Astrocyte (in vitro differentiated cells and primary cell): ENCODE results near the gene ANKRD13C. TPM values are rescaled to one million over a fixed set of nuclear protein-coding genes. Genes with fewer than 3 reads are reported as not detected.
"Not testable (repeated sequence)": the region's sequence is repeated elsewhere in the genome, so short reads cannot be mapped to it uniquely, and the experiment has no call there.

Source experiments
- DNase-seq: peaks from one replicate; pipeline ENCODE4 v3.0.0-alpha.2; 2010; ENCODE audit warnings: low read depth
- FAIRE-seq: peaks from 2 replicates; lab custom pipeline; 2011; peaks lifted over from hg19 to GRCh38; lab: Jason Lieb, UNC
- H2AFZ ChIP-seq: 2 replicates; pipeline ENCODE4 v1.6.0; 2012; ENCODE audit warnings: low read depth, low read length, inconsistent platforms
- H3K27ac ChIP-seq: 2 replicates; pipeline ENCODE4 v1.5.1; 2011; ENCODE audit warnings: low read depth, low read length, inconsistent platforms
- H3K27me3 ChIP-seq: 2 replicates; pipeline ENCODE4 v1.6.0; 2011; ENCODE audit warnings: low read length, inconsistent platforms; ENCODE audit not compliant: insufficient read depth
- H3K36me3 ChIP-seq: 2 replicates; pipeline ENCODE4 v1.5.1; 2011; ENCODE audit warnings: low read length, inconsistent platforms; ENCODE audit not compliant: insufficient read depth
- H3K4me1 ChIP-seq: 2 replicates; pipeline ENCODE4 v1.5.1; 2011; ENCODE audit warnings: low read length, inconsistent platforms; ENCODE audit not compliant: insufficient read depth
- H3K4me2 ChIP-seq: 2 replicates; pipeline ENCODE4 v1.6.0; 2012; ENCODE audit warnings: low read length, inconsistent platforms
- H3K4me3 ChIP-seq: 2 replicates; pipeline ENCODE4 v1.5.1; 2011; ENCODE audit warnings: low read depth, mild to moderate bottlenecking, low read length, inconsistent platforms; ENCODE audit not compliant: insufficient read depth
- H3K79me2 ChIP-seq: 2 replicates; pipeline ENCODE4 v1.6.0; 2012; ENCODE audit warnings: mild to moderate bottlenecking, low read length, inconsistent platforms; ENCODE audit not compliant: insufficient read depth
- H3K9ac ChIP-seq: 2 replicates; pipeline ENCODE4 v1.6.0; 2012; ENCODE audit warnings: mild to moderate bottlenecking, low read length, inconsistent platforms
- H3K9me3 ChIP-seq: 2 replicates; pipeline ENCODE4 v1.5.1; 2012; ENCODE audit warnings: low read depth, mild to moderate bottlenecking, low read length, inconsistent platforms; ENCODE audit not compliant: insufficient read depth
- H4K20me1 ChIP-seq: 2 replicates; pipeline ENCODE4 v1.6.0; 2012; ENCODE audit warnings: low read length, inconsistent platforms; ENCODE audit not compliant: insufficient read depth
- H3K27ac Mint-ChIP-seq: one replicate; pipeline ENCODE4 v1.8.0; 2021; ENCODE audit warnings: mild to moderate bottlenecking, mixed read lengths; ENCODE audit not compliant: unreplicated experiment
- H3K27me3 Mint-ChIP-seq: one replicate; pipeline ENCODE4 v1.8.0; 2021; ENCODE audit warnings: low read depth, mixed read lengths; ENCODE audit not compliant: unreplicated experiment
- H3K36me3 Mint-ChIP-seq: one replicate; pipeline ENCODE4 v1.8.0; 2021; ENCODE audit warnings: low read depth, mixed read lengths; ENCODE audit not compliant: unreplicated experiment
- H3K4me1 Mint-ChIP-seq: one replicate; pipeline ENCODE4 v1.8.0; 2021; ENCODE audit warnings: low read depth, mixed read lengths; ENCODE audit not compliant: unreplicated experiment
- H3K4me3 Mint-ChIP-seq: one replicate; pipeline ENCODE4 v1.8.0; 2021; ENCODE audit warnings: mild to moderate bottlenecking, moderate library complexity, mixed read lengths; ENCODE audit not compliant: unreplicated experiment
- H3K9me3 Mint-ChIP-seq: one replicate; pipeline ENCODE4 v1.8.0; 2021; ENCODE audit warnings: mild to moderate bottlenecking, mixed read lengths; ENCODE audit not compliant: unreplicated experiment
- CTCF ChIP-seq: IDR thresholded peaks from 2 replicates; pipeline ENCODE4 v1.5.1; 2011; ENCODE audit warnings: low read depth, mild to moderate bottlenecking, inconsistent platforms, low read length, moderate library complexity; ENCODE audit not compliant: insufficient read depth
- EZH2 ChIP-seq: IDR thresholded peaks from 2 replicates; pipeline ENCODE4 v1.6.1; 2012; ENCODE audit warnings: mild to moderate bottlenecking, low read length, inconsistent platforms; ENCODE audit not compliant: insufficient read depth
- total RNA-seq: library from RNA; stranded (reverse); gene quantifications from 2 replicates; pipeline ENCODE4 v1.2.1, GENCODE V29; 2021

Gene ANKRD13C
- total RNA-seq, 1 donor from 2014 or later: 22.0 TPM

- H3K27ac ChIP-seq: peak overlapping the region; percentile 99
- H3K79me2 ChIP-seq: peaks cover 65% of the 10 kb centered on the region
- H3K4me3 ChIP-seq: peak overlapping the region; percentile 97
- H3K4me1 Mint-ChIP-seq: peaks cover 6% of the 10 kb centered on the region
- H3K4me3 Mint-ChIP-seq: peak overlapping the region; percentile 100
- no peaks in the 10 kb centered on the region for H3K27me3 ChIP-seq
- H3K9ac ChIP-seq: peak overlapping the region; percentile 98
- FAIRE-seq (no peak), DNase-seq (no peak)
- peaks cover 3% of the 10 kb centered on the region for H3K36me3 Mint-ChIP-seq
- H3K9me3 Mint-ChIP-seq: no peaks in the 10 kb centered on the region
- H3K9me3 ChIP-seq: no peaks in the 10 kb centered on the region
- no peak for TF ChIP-seq CTCF
- TF ChIP-seq EZH2: no peak
- peak overlapping the region; percentile 87 for H3K4me2 ChIP-seq
- H3K27ac Mint-ChIP-seq: peak overlapping the region; percentile 99
- H3K4me1 ChIP-seq: peaks cover 4% of the 10 kb centered on the region
- no peak overlapping the region for H2AFZ ChIP-seq
- no peaks in the 10 kb centered on the region for H3K36me3 ChIP-seq
- H4K20me1 ChIP-seq: peaks cover 47% of the 10 kb centered on the region
- H3K27me3 Mint-ChIP-seq: no peaks in the 10 kb centered on the region
Observed at GRCh38 chr1:70353044-70353443, 1.5 kb downstream of the ANKRD13C start.

- not testable (repeated sequence) for DNase-seq, H3K9ac ChIP-seq, H3K9me3 Mint-ChIP-seq, H3K27me3 ChIP-seq, H3K36me3 ChIP-seq, H3K27ac Mint-ChIP-seq, H3K27ac ChIP-seq, H3K4me2 ChIP-seq, H3K36me3 Mint-ChIP-seq, FAIRE-seq, H3K4me3 ChIP-seq, H3K4me3 Mint-ChIP-seq, H3K4me1 Mint-ChIP-seq, H2AFZ ChIP-seq, H3K27me3 Mint-ChIP-seq, H3K4me1 ChIP-seq, H3K9me3 ChIP-seq
- Histone ChIP-seq H3K79me2 (peaks cover 96% of the 10 kb centered on the region), H4K20me1 (peaks cover 76% of the 10 kb centered on the region)
Observed at GRCh38 chr1:70349799-70350198, 4.7 kb downstream of the ANKRD13C start.

- Histone ChIP-seq H2AFZ (no peak overlapping the region), H3K27ac (no peak overlapping the region), H3K4me2 (no peak overlapping the region), H3K79me2 (peaks cover 97% of the 10 kb centered on the region), H4K20me1 (peaks cover 85% of the 10 kb centered on the region), H3K4me1 (no peaks in the 10 kb centered on the region), H3K4me3 (no peak overlapping the region), H3K9me3 (no peaks in the 10 kb centered on the region), H3K27me3 (no peaks in the 10 kb centered on the region), H3K9ac (no peak overlapping the region), H3K36me3 (no peaks in the 10 kb centered on the region)
- no peak overlapping the region for H3K27ac Mint-ChIP-seq
- peaks cover 3% of the 10 kb centered on the region for H3K4me1 Mint-ChIP-seq
- no peak overlapping the region for H3K4me3 Mint-ChIP-seq
- no peaks in the 10 kb centered on the region for H3K9me3 Mint-ChIP-seq
- no peak for DNase-seq
- TF ChIP-seq EZH2: no peak
- TF ChIP-seq CTCF: no peak
- H3K27me3 Mint-ChIP-seq: no peaks in the 10 kb centered on the region
- H3K36me3 Mint-ChIP-seq: no peaks in the 10 kb centered on the region
- FAIRE-seq: no peak
Observed at GRCh38 chr1:70348399-70349165, 5.9 kb downstream of the ANKRD13C start.

- DNase-seq, H3K4me1 Mint-ChIP-seq, H3K4me3 Mint-ChIP-seq, H3K36me3 Mint-ChIP-seq, FAIRE-seq, H3K27ac Mint-ChIP-seq, H3K36me3 ChIP-seq, H3K4me1 ChIP-seq, H3K27me3 Mint-ChIP-seq, H3K9me3 Mint-ChIP-seq, H2AFZ ChIP-seq, H3K9ac ChIP-seq, H3K27me3 ChIP-seq, H3K4me2 ChIP-seq, H3K9me3 ChIP-seq, H3K4me3 ChIP-seq, H3K27ac ChIP-seq: not testable (repeated sequence)
- H3K79me2 ChIP-seq: peaks cover 79% of the 10 kb centered on the region
- peaks cover 60% of the 10 kb centered on the region for H4K20me1 ChIP-seq
Observed at GRCh38 chr1:70339644-70340043, 14.9 kb downstream of the ANKRD13C start.
